HepG2 (cell line): ENCODE results near the gene ELMOD3. TPM values are rescaled to one million over a fixed set of nuclear protein-coding genes. Genes with fewer than 3 reads are reported as not detected.
A peak's percentile ranks its signal among the peaks of the same experiment; 100 is the strongest.

Experiments used
- BHLHE40 ChIP-seq: IDR thresholded peaks from 2 replicates; pipeline ENCODE4 v1.6.1; 2011; ENCODE audit warnings: low read length, improper control_type of control experiment
- CBX1 ChIP-seq: IDR thresholded peaks from one replicate; pipeline ENCODE4 v1.6.1; 2016; ENCODE audit warnings: antibody characterized with exemption, low read depth
- CREB1 ChIP-seq, 2 experiments: fragments of 450-650 bp in 1 of 2; IDR thresholded peaks; 2 replicates each; pipeline ENCODE4 v1.6.1; 2016 to 2017; ENCODE audit warnings: control low read depth in 1 of 2, mild to moderate bottlenecking in 1 of 2, missing compliant biosample characterization in 1 of 2, missing genetic modification characterization in 1 of 2
- E2F1 ChIP-seq: sonication (generic); formaldehyde crosslinking; IDR thresholded peaks from 2 replicates; pipeline ENCODE4 v1.5.0; 2020; ENCODE audit warnings: missing genetic modification reagents
- FIP1L1 ChIP-seq: fragments of 200-400 bp; formaldehyde crosslinking; IDR thresholded peaks from 2 replicates; pipeline ENCODE4 v1.6.1; 2018; ENCODE audit warnings: low read depth, mild to moderate bottlenecking, low read length, moderate library complexity, borderline replicate concordance; ENCODE audit not compliant: insufficient read depth
- FUBP1 ChIP-seq: sonication (generic); formaldehyde crosslinking; IDR thresholded peaks from 2 replicates; pipeline ENCODE4 v1.5.1; 2020; ENCODE audit warnings: missing genetic modification reagents, mild to moderate bottlenecking, borderline replicate concordance
- MATR3 ChIP-seq: sonication (generic); formaldehyde crosslinking; IDR thresholded peaks from 2 replicates; pipeline ENCODE4 v1.4.0; 2020; ENCODE audit warnings: missing genetic modification reagents
- ONECUT2 ChIP-seq: sonication (generic); formaldehyde crosslinking; IDR thresholded peaks from 2 replicates; pipeline ENCODE4 v1.4.0; 2020; ENCODE audit warnings: missing genetic modification reagents
- PHF8 ChIP-seq: sonication (generic); formaldehyde crosslinking; IDR thresholded peaks from 2 replicates; pipeline ENCODE4 v1.5.0; 2020; ENCODE audit warnings: missing genetic modification reagents
- POGK ChIP-seq: sonication (generic); formaldehyde crosslinking; conservative IDR thresholded peaks from 2 replicates; pipeline ENCODE4 v1.8.0; 2022; ENCODE audit warnings: mild to moderate bottlenecking, moderate library complexity, missing genetic modification reagents
- SNAPC5 ChIP-seq: sonication (generic); formaldehyde crosslinking; IDR thresholded peaks from 2 replicates; pipeline ENCODE4 v1.8.1; 2023; ENCODE audit warnings: mild to moderate bottlenecking, missing genetic modification reagents, borderline replicate concordance
- TEAD3 ChIP-seq: optimal IDR thresholded peaks from 2 replicates; pipeline ENCODE3; 2016; ENCODE audit warnings: borderline replicate concordance
- ZBTB42 ChIP-seq: sonication (generic); formaldehyde crosslinking; IDR thresholded peaks from 2 replicates; pipeline ENCODE4 v1.5.0; 2020; ENCODE audit warnings: mild to moderate bottlenecking, missing genetic modification reagents
- ZNF160 ChIP-seq: sonication (generic); formaldehyde crosslinking; IDR thresholded peaks from 2 replicates; pipeline ENCODE4 v1.8.0; 2022; ENCODE audit warnings: mild to moderate bottlenecking, inconsistent platforms, missing genetic modification reagents
- ZNF280B ChIP-seq: sonication (generic); formaldehyde crosslinking; IDR thresholded peaks from 2 replicates; pipeline ENCODE4 v1.5.0; 2020; ENCODE audit warnings: missing genetic modification reagents, mild to moderate bottlenecking, borderline replicate concordance
- ZNF296 ChIP-seq: sonication (generic); formaldehyde crosslinking; conservative IDR thresholded peaks from 2 replicates; pipeline ENCODE4 v1.5.0; 2020; ENCODE audit warnings: mild to moderate bottlenecking, missing genetic modification reagents
- ZNF576 ChIP-seq: sonication (generic); formaldehyde crosslinking; IDR thresholded peaks from 2 replicates; pipeline ENCODE4 v1.4.0; 2020; ENCODE audit warnings: mild to moderate bottlenecking, missing genetic modification reagents
- ZNF580 ChIP-seq: IDR thresholded peaks from 2 replicates; pipeline ENCODE4 v1.6.1; 2016; ENCODE audit warnings: low read depth, borderline replicate concordance
- ZNF720 ChIP-seq: sonication (generic); formaldehyde crosslinking; IDR thresholded peaks from 2 replicates; pipeline ENCODE4 v1.4.0; 2020; ENCODE audit warnings: missing genetic modification reagents
- ZNF749 ChIP-seq: sonication (generic); formaldehyde crosslinking; IDR thresholded peaks from 2 replicates; pipeline ENCODE4 v1.8.0; 2022; ENCODE audit warnings: mild to moderate bottlenecking, missing genetic modification reagents, moderate library complexity, borderline replicate concordance
- ZNF775 ChIP-seq: sonication (generic); formaldehyde crosslinking; IDR thresholded peaks from 2 replicates; pipeline ENCODE4 v1.4.0; 2020; ENCODE audit warnings: missing genetic modification reagents, mild to moderate bottlenecking, moderate library complexity, borderline replicate concordance
- polyA plus RNA-seq, 8 experiments: library from polyadenylated mRNA; depleted of rRNA in 3 of 8; stranded (reverse) in 7 of 8; unstranded in 1 of 8; fragments of >200 nt; fragmentation: Illumina TruSeq in 4 of 8; extraction: Trizol in 4 of 8; gene quantifications; 2 replicates each; pipeline versions ENCODE4 v1.2.1 to v1.2.3, GENCODE V29; 2011 to 2016; ENCODE audit warnings: low read depth in 4 of 8, missing spikeins in 1 of 8, mixed read lengths in 1 of 8; ENCODE audit not compliant: insufficient read depth in 1 of 8
- total RNA-seq, 5 experiments: library from RNA; depleted of rRNA; stranded (reverse); fragments of >200 nt; fragmentation: Illumina TruSeq; extraction: Trizol; gene quantifications; 2 replicates each; pipeline ENCODE4 v1.2.3, GENCODE V29; 2016; ENCODE audit warnings: low read depth in 1 of 5

The ELMOD3 gene
- total and polyA plus RNA-seq, 2 of the 13 experiments (the other 11 are each of a cell fraction or from before 2014, with no cell fraction given): 13.3 to 19.5 TPM

GRCh38 chr2:85390941-85391669, 36.5 kb downstream of the ELMOD3 start (continued):
- TF ChIP-seq ZNF296: no peak
- no peak for TF ChIP-seq ZNF160 (CRISPR knock-in tag)
- TF ChIP-seq PHF8 (CRISPR knock-in tag): no peak
- no peak for TF ChIP-seq FUBP1 (CRISPR knock-in tag)
- TF ChIP-seq SNAPC5 (CRISPR knock-in tag): no peak
- no peak for TF ChIP-seq TEAD3
- TF ChIP-seq ONECUT2 (CRISPR knock-in tag): no peak
- no peak for TF ChIP-seq ZNF775
- no peak for TF ChIP-seq ZNF720 (CRISPR knock-in tag)
- no peak for TF ChIP-seq CREB1 (IDR thresholded peaks at IDR 0.05)
- no peak for TF ChIP-seq CREB1 (CRISPR knock-in tag; IDR thresholded peaks at IDR 0.05)
- TF ChIP-seq CBX1: no peak
- TF ChIP-seq BHLHE40: no peak
- no peak for TF ChIP-seq ZBTB42 (CRISPR knock-in tag)
- TF ChIP-seq E2F1: no peak
- no peak for TF ChIP-seq ZNF749
- no peak for TF ChIP-seq MATR3 (CRISPR knock-in tag)
- TF ChIP-seq ZNF576 (CRISPR knock-in tag): no peak
- TF ChIP-seq ZNF580 (CRISPR knock-in tag): peak; percentile 44; the same call in 1 of the 2 replicates
- TF ChIP-seq ZNF280B (CRISPR knock-in tag): no peak
- no peak for TF ChIP-seq FIP1L1
- no peak for TF ChIP-seq POGK (CRISPR knock-in tag)
